GM21367 (cell line): ENCODE measurements around the gene FMN1.

Source experiments
- ATAC-seq: cut with Tn5 transposase; IDR thresholded peaks from one replicate; pipeline ENCODE4 v1.9.1; 2021; ENCODE audit not compliant: unreplicated experiment

FMN1 gene

DNA sequence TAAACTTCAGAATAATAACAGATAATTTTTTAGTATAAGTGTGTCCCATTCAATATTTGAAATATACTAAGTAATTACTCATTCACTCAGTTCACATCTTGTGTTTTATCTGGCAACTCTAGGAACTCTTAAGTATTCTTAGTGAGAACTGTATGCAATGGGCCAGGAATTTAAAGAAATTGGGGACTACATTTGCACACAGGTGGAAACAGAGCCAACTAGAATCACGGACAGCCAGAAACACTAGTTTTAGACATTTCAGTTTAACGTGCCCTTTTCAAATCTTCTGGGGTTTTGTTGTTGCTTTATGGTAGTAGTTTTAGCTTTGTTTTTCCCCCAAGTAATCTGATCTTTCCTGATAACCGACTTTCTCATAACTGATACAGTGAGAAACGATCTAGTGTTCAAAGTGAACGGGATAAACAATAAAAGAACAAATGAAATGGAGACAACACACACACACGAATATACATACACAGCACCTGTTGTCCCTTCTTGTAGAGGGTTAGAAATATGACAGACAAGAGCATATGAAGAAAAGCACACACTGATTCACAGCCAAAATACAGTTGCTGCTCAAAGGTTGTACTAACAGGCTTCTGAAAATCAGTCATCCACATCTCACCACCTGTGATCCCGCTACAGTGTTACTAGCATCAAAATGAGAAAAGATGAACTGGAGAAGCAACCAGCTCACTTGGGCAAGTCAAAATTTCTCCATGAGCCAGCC lies 167.0 kb downstream of the FMN1 start:
- ATAC-seq, result no peak

DNA sequence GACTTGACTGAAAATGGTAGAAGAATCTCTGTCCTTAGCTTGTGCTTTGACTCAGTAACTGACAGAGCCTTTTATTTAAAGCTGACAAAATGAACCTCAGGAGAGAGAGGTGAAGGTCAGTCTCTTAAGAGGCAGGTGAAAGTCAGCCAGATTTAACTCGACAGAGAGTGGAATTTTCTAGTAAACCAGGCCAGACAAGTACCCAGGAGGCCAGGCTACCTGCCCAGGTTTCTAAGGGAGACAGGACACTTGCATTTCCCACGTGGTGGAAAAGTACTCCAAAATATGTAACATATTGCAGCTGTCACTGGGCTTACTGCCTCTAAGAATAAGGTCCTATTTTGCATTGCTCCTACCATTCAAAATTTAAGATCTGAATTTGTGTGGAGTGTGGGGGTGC lies 167.9 kb downstream of the FMN1 start:
- ATAC-seq, result no peak

- no peak for ATAC-seq
Measured at GRCh38 chr15:33022629-33023028, 171.9 kb downstream of the FMN1 start.

DNA sequence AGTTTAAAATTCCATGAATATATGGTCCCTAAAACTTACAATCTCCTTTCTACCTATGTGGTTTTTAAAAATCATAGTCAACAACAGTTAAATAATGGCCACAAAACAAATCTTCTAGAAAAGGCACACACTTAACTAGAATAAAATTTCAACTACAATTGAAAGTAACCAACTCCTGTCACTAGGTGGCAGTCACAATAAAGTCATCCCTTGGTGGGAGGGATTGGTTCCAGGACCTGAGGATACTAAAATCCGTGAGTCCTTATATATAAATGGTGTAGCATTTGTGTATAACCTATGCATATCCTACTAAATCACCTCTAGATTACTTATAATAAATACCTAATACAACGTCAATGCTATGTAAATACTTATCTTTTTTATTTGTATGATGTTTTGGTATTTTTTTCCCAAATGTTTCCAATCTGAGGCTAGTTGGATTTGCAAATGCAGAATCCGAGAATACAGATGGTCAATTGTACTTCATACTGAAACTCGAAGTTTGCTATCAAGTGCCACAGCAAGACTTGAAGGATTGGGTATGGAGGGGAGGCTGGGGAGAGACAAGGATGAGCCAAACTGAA lies 172.6 kb downstream of the FMN1 start:
- ATAC-seq, result no peak

GRCh38 chr15:33019354-33019981 lies 175.0 kb downstream of the FMN1 start:
- ATAC-seq, result no peak

- no peak for ATAC-seq
Measured at GRCh38 chr15:33016405-33017024, 178.0 kb downstream of the FMN1 start.

DNA sequence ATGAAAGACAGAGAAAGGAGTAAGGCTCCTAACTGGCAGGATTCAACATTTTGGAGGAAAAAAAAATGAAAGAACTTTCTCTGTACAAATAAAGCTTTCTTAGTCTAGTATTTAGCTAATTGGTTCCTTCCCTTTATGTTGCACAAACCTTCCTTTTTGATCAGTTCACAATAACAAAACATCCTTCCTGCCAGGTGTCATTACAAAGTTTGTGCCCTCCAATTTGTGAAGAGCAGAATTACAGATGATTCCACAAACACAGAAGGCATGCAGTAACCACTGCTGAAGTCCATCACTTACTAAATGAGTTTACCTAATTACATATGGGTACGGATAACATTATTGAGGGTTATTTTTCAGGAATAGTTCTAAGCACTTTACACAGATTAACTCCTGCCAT lies 179.9 kb downstream of the FMN1 start:
- ATAC-seq, result no peak

GRCh38 chr15:33013827-33014445 lies 180.6 kb downstream of the FMN1 start:
- ATAC-seq, result no peak

DNA sequence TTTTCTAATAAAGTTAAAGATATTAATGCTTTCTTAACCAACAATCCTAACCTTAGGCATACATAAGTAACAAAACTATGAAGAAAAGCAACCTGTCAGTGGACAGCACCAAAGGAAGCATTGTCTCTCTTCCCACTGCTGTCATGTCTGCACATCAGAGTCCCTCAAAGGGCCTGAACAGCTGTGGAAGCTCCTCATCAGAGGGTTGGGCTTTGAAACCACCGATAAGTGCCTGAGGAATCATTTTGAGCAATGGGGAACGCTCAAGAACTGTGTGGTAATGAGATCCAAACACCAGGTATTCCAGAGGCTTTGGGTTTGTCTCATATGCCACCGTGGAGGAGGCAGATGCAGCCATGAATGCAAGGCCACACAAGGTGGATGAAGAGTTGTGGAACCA lies 182.5 kb downstream of the FMN1 start:
- no peak for ATAC-seq

DNA sequence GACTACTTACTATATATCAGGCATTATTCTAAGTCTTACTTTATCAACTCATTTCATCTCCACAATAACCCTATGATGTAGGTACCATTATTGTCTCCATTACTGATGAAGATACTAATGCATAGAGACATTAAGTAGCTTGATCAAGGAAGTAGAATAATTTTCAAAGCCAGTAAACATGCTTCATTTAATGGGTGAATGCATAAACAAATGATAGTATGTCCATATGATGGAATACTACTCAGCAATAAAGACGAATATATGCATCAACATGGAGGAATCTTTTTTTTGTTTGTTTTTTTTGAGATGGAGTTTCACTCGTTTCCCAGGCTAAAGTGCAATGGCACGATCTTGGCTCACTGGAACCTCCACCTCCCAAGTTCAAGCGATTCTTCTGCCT lies 184.9 kb downstream of the FMN1 start:
- no peak for ATAC-seq

GRCh38 chr15:33009026-33009425 lies 185.5 kb downstream of the FMN1 start:
- ATAC-seq, result no peak

GRCh38 chr15:33008284-33008995 lies 186.1 kb downstream of the FMN1 start:
- ATAC-seq, result no peak

- no peak for ATAC-seq
Measured at GRCh38 chr15:33007303-33007855, 187.1 kb downstream of the FMN1 start.

- ATAC-seq, result no peak
Measured at GRCh38 chr15:33005582-33005981, 188.9 kb downstream of the FMN1 start.

DNA sequence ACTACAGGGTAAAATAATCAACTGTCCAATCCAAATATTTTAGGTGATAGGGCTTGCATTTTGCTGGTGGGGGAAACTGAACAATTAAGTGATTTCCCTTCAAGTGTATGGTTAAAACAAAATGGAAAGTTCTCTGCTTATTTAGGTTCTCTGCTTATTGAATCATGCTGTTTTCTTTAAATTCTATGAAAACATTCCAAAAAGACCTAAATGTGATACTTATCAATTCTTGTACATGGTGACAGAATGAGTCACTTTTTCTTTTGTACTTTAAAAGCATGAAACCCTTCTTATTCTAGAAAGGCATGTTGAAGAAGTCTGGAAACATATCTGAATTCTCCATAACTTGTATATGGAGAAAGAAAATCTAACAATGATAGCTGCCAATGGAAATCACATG lies 192.6 kb downstream of the FMN1 start:
- ATAC-seq, result no peak

GRCh38 chr15:32998979-32999672 lies 195.4 kb downstream of the FMN1 start:
- no peak for ATAC-seq

DNA sequence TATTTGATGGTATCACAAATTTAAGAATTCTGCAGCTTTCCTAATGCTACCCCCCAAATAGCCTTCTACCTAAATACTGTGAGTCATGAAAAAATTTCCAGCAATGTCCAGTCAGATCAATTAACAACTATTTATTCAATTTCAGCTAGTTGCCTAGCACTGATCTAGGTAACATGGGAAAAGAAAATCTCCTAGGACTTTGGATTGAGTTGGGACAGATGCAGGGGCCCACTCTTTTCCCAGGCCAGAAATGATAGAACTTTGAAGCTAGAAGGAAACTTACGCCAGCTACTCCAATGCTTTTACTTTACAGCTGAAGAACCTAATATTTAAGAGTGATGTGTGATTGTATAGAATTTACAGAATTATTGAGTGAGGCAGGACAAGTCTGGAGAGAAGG lies 196.3 kb downstream of the FMN1 start:
- no peak for ATAC-seq

- no peak for ATAC-seq
Measured at GRCh38 chr15:32994810-32995424, 199.6 kb downstream of the FMN1 start.

GRCh38 chr15:32993285-32993684 lies 201.2 kb downstream of the FMN1 start:
- ATAC-seq, result no peak
